ENCODE data around the gene ARHGEF6.

- TF ChIP-seq, protein P1, sequence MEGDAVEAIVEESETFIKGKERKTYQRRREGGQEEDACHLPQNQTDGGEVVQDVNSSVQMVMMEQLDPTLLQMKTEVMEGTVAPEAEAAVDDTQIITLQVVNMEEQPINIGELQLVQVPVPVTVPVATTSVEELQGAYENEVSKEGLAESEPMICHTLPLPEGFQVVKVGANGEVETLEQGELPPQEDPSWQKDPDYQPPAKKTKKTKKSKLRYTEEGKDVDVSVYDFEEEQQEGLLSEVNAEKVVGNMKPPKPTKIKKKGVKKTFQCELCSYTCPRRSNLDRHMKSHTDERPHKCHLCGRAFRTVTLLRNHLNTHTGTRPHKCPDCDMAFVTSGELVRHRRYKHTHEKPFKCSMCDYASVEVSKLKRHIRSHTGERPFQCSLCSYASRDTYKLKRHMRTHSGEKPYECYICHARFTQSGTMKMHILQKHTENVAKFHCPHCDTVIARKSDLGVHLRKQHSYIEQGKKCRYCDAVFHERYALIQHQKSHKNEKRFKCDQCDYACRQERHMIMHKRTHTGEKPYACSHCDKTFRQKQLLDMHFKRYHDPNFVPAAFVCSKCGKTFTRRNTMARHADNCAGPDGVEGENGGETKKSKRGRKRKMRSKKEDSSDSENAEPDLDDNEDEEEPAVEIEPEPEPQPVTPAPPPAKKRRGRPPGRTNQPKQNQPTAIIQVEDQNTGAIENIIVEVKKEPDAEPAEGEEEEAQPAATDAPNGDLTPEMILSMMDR (IDR thresholded peaks at IDR 0.05), result no peak
- no peak for TF ChIP-seq POLR2A (IDR thresholded peaks at IDR 0.05)
Observed at GRCh38 chrX:136747003-136747986, 33.4 kb downstream of the ARHGEF6 start.

Measured in Peyer's patch (tissue), 4 donors.